Stimulated activated CD8-positive, alpha-beta memory T cell treated with anti-CD3 and anti-CD28 coated beads, Interleukin-15, amount 100 ng/mL, for 48 hours (primary cell): Measurements from ENCODE around the gene KRT16.
A peak's percentile ranks its signal among the peaks of the same experiment; 100 is the strongest.
"Not testable (repeated sequence)": the region's sequence is repeated elsewhere in the genome, so short reads cannot be mapped to it uniquely, and the experiment has no call there.

Experiments
- DNase-seq, 2 donors: peaks; one replicate each; pipeline ENCODE4 v3.0.0-alpha.2; 2020; ENCODE audit warnings: low read depth in 2 of 2

The KRT16 gene

GRCh38 chr17:41612376-41613160, at the start of gene KRT16:
KRT16 (minus strand) TSS chr17:41612767; CDS start chr17:41612688, 79 bp downstream.
- DNase-seq: not testable (repeated sequence)

DNA sequence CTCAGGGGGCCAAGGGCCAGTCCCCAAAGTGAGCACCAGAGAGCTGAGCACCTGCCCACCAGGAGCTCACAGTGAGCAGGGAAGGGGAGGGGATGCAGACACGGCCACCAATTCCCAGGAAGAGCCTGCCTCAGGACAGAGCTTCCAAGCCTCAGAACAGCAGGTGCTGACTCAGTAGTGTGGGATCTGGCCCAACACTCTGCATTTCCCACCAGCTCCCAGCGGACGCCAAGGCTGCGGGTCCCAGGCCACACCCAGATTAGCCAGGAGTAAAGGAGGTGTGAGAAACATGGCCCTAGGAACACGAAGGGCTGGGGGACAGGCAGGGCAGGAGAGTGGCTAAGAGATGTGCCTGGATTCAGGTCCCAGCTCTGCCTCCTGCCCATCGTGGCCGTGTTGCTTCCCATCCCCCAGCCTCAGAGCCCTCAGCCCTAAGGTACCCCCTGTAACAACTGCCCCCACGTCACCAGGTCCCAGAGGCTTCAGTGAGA, 47.7 kb upstream of the KRT16 start:
- no peak for DNase-seq

- no peak for DNase-seq
Observed at GRCh38 chr17:41659427-41660212, 47.1 kb upstream of the KRT16 start.

DNA sequence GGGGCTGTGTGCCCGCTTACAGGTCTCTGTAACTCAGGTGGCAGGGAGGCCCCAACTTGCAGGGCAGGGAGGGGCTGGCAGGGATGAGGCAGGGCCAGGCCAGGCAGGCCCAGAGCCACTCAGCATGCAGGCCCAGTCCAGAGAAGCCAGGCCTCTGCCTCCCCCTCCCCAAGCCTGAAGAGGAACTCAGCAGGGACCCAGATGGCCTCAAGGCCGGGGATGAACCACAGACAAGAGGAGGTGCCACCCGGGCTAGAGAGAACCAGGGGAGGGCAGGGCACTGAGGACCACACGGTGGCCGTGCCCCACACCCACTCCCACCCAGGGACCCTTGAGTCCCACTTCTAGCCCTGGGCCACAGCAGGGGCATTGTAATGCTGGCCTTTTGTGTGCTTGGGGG, 46.3 kb upstream of the KRT16 start:
- no peak for DNase-seq

DNA sequence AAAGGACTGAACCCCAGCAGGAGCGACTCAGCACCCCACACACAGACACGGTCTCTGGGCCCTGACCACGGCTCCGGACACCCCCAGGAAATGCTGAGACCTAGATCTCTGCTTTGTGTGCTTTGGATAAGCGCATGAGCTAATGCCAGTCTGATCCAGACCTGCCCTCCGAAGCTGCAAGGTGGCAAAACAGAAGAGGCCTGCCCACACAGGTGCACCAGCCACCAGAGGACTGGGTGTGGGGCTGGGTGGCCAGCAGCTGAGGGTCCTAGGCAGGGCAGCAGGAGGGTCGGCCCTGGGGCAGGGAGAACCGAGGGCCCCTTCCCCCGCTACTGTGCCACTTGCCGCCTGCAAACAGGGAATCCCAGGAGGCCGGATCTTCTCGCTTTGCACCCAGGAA, 45.4 kb upstream of the KRT16 start:
- no peak for DNase-seq

DNA sequence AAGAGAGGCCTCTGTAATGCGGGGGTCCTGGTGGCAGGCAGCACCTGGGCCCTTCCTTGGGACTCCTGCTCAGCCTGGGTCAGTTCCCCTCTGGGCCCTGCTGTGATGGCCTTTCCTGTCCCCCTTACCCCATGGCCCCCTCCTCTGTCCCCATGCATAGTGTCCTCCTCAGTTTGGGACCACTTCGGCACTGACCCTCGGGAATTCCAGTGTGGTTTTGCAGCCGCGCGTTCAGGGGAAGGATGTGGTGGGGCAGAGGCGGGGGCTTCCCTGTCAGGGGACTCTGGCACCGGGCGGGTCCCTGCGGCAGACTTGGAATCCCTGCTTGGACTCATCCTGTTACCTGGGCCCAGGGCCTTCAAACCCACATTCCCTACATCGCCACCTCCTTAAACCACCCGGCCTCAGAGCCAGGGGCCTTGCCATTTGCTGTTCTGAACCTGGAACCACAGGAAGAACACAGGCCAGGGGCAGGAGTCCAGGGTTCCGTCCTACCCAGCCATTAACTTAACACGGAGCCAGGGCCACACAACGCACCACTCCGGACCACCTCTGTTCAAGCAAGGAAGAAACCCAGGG, 44.7 kb upstream of the KRT16 start:
- DNase-seq: no peak

DNA sequence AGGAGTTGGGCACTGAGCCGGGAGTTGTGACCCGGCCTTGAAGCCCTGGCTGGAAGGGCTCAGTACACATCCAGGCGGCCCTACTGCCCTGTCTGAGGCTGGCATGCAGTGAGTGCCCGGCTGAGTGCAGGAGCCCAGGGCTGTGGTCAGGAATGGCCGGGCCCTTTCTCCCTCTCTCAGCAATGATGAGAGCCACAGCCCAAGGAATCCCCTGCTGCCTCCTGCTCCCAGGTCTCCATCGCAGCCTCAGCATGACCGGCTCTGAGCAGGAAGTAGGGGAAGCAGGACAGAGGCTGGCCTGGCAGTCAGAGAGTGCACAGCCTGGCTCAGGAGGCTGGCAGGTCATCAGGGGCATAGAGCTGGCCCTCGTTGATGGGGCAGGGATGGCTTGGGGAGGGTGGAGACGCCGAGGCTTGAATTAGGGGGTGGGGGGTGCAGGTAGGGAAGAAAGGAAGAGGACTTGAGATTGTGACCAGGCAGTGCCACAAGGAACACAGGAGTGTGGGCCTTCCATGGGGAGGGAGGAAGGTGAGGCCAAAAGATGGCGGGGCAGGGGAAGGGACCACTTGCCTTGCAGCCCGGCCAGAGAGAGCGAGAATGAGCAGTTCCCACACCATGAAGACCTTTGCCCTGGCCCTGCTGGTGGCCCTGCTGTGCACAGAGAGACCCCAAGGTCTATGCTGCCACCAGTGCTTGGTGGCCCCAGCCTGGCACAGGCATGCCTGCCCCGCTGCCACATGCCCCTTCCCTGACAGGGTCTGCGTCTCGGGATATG, 43.9 kb upstream of the KRT16 start:
- DNase-seq: no peak

GRCh38 chr17:41655611-41656111, 43.1 kb upstream of the KRT16 start:
- no peak for DNase-seq

- DNase-seq: no peak
Observed at GRCh38 chr17:41654678-41655607, 42.4 kb upstream of the KRT16 start.

- no peak for DNase-seq
Observed at GRCh38 chr17:41653892-41654677, 41.5 kb upstream of the KRT16 start.

- DNase-seq: no peak
Observed at GRCh38 chr17:41653421-41653820, 40.9 kb upstream of the KRT16 start.

GRCh38 chr17:41652461-41652970, 39.9 kb upstream of the KRT16 start:
- no peak for DNase-seq

- DNase-seq: no peak
Observed at GRCh38 chr17:41651625-41652460, 39.3 kb upstream of the KRT16 start.

- DNase-seq: no peak
Observed at GRCh38 chr17:41650794-41651624, 38.4 kb upstream of the KRT16 start.

- DNase-seq: no peak
Observed at GRCh38 chr17:41649923-41650519, 37.5 kb upstream of the KRT16 start.

GRCh38 chr17:41648411-41649195, 36.0 kb upstream of the KRT16 start:
- peak; percentile 67 to 70 for DNase-seq
